Nephron progenitor cell (in vitro differentiated cells): ENCODE measurements around the gene JARID2.

Experiments
- DNase-seq: peaks from one replicate; pipeline ENCODE4 v3.0.0; 2021
- H3K27ac Mint-ChIP-seq: 2 replicates; pipeline ENCODE4 v1.8.0; 2021; ENCODE audit warnings: mild to moderate bottlenecking, moderate library complexity, mixed read lengths
- H3K27me3 Mint-ChIP-seq: 2 replicates; pipeline ENCODE4 v1.8.0; 2021; ENCODE audit warnings: mild to moderate bottlenecking, low read depth, mixed read lengths; ENCODE audit not compliant: poor library complexity
- H3K36me3 Mint-ChIP-seq: 2 replicates; pipeline ENCODE4 v1.8.0; 2021; ENCODE audit warnings: low read depth, mixed read lengths
- H3K4me1 Mint-ChIP-seq: 2 replicates; pipeline ENCODE4 v1.8.0; 2021; ENCODE audit warnings: mixed read lengths
- H3K4me3 Mint-ChIP-seq: 2 replicates; pipeline ENCODE4 v1.8.0; 2021; ENCODE audit warnings: mild to moderate bottlenecking, moderate library complexity, mixed read lengths
- H3K9me3 Mint-ChIP-seq: 2 replicates; pipeline ENCODE4 v1.8.0; 2021; ENCODE audit warnings: mild to moderate bottlenecking, moderate library complexity, mixed read lengths
- TF ChIP-seq, protein P1 (sequence below): fragments of 200-600 bp; sonication (generic); IDR thresholded peaks from 2 replicates; pipeline ENCODE4 v1.5.0; 2021; ENCODE audit warnings: antibody characterized with exemption

JARID2 gene

DNA sequence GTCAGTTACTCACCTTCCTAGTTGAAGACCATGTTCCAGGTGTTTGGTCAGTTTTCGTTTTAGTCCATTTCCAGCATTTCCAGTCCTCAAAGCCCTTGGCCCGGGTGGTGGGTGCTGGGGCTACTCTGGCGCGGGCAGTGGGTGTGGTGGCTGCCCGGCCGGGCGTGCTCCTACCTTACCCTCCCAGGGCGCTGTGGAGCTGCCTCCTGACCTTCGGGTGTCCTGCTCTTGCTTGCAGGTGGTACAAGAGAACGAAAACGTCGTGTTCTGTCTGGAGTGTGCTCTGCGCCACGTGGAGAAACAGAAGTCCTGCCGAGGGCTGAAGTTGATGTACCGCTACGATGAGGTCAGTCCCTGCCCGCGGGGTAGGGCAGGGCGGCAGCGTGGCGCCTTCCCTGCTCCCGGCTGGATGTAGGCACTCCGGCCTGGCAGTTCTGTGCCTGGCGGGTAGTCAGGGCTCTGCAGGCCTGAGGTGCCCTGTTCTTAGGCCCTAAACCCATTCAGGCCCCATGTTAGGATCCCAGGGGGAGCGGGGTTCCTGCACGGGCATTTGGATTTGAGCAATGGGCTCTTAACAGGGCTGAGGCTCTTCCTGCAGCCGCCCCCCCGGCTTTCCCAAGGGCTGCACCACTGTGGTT lies 271.2 kb downstream of the JARID2 start:
- TF ChIP-seq, protein P1, sequence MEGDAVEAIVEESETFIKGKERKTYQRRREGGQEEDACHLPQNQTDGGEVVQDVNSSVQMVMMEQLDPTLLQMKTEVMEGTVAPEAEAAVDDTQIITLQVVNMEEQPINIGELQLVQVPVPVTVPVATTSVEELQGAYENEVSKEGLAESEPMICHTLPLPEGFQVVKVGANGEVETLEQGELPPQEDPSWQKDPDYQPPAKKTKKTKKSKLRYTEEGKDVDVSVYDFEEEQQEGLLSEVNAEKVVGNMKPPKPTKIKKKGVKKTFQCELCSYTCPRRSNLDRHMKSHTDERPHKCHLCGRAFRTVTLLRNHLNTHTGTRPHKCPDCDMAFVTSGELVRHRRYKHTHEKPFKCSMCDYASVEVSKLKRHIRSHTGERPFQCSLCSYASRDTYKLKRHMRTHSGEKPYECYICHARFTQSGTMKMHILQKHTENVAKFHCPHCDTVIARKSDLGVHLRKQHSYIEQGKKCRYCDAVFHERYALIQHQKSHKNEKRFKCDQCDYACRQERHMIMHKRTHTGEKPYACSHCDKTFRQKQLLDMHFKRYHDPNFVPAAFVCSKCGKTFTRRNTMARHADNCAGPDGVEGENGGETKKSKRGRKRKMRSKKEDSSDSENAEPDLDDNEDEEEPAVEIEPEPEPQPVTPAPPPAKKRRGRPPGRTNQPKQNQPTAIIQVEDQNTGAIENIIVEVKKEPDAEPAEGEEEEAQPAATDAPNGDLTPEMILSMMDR = no peak
- Mint-ChIP-seq H3K36me3 (peaks cover 93% of the 10 kb centered on the region), H3K4me1 (peaks cover 28% of the 10 kb centered on the region), H3K27ac (no peak overlapping the region), H3K4me3 (no peak overlapping the region), H3K27me3 (peaks cover 2% of the 10 kb centered on the region), H3K9me3 (peaks cover 4% of the 10 kb centered on the region)
- no peak for DNase-seq

GRCh38 chr6:15517600-15517999 lies 271.7 kb downstream of the JARID2 start:
- TF ChIP-seq, protein P1 = no peak
- Mint-ChIP-seq H3K27ac (no peak overlapping the region), H3K27me3 (peaks cover 3% of the 10 kb centered on the region), H3K9me3 (peaks cover 5% of the 10 kb centered on the region), H3K4me1 (peaks cover 23% of the 10 kb centered on the region), H3K36me3 (peaks cover 93% of the 10 kb centered on the region), H3K4me3 (no peak overlapping the region)
- no peak for DNase-seq

DNA sequence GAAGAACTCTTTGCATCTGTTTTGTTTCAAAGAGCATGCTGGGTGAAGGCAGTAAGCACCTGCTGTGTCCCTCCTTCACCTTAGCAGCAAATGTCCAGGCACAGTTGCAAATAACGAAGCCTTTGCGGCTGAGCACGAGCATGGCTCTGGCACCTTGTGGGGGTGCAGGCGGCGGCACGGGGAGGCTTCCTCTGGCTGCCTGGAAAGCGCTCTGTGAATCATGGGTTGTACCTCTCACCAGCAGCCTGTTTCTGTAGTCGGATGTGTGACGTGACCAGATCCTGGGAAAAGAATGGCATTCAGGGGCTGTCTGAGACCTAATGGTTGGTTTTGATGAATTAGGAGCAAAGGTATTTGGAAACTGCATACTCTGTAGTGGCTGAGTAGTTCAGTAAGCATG lies 272.2 kb downstream of the JARID2 start:
- H3K9me3 Mint-ChIP-seq = peaks cover 9% of the 10 kb centered on the region
- H3K4me1 Mint-ChIP-seq = peaks cover 23% of the 10 kb centered on the region
- no peak for DNase-seq
- H3K4me3 Mint-ChIP-seq = no peak overlapping the region
- H3K27ac Mint-ChIP-seq = no peak overlapping the region
- TF ChIP-seq, protein P1 = no peak
- peaks cover 3% of the 10 kb centered on the region for H3K27me3 Mint-ChIP-seq
- peaks cover 93% of the 10 kb centered on the region for H3K36me3 Mint-ChIP-seq

DNA sequence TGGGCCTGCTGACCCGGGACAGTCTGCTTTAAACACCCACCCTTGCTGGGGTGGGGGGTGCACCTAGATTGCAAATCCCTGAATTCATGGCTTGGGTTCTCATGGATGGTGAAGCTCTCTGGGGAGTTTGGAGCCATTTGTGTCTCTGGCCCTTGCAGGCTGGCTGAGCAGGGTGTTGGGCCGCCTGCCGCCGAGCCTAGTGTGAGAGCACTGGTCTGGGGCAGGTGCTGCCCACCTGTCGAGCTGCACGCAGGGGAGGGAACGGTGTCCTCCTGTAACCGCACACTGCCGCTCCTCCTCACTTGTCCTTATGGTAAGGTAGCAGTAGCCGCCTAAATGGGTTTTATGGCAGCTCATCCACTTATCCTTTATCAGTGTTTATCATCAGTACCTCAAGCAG lies 273.0 kb downstream of the JARID2 start:
- DNase-seq = no peak
- no peak overlapping the region for H3K27ac Mint-ChIP-seq
- H3K36me3 Mint-ChIP-seq = peaks cover 97% of the 10 kb centered on the region
- no peak overlapping the region for H3K4me3 Mint-ChIP-seq
- H3K9me3 Mint-ChIP-seq = peaks cover 18% of the 10 kb centered on the region
- H3K27me3 Mint-ChIP-seq = peaks cover 3% of the 10 kb centered on the region
- TF ChIP-seq, protein P1 = no peak
- peaks cover 18% of the 10 kb centered on the region for H3K4me1 Mint-ChIP-seq

- peaks cover 3% of the 10 kb centered on the region for H3K27me3 Mint-ChIP-seq
- DNase-seq = no peak
- TF ChIP-seq, protein P1 = no peak
- peak overlapping the region; percentile 26 for H3K27ac Mint-ChIP-seq
- no peak overlapping the region for H3K4me3 Mint-ChIP-seq
- peaks cover 26% of the 10 kb centered on the region for H3K9me3 Mint-ChIP-seq
- H3K4me1 Mint-ChIP-seq = peaks cover 10% of the 10 kb centered on the region
- H3K36me3 Mint-ChIP-seq = peaks cover 97% of the 10 kb centered on the region
Observed at GRCh38 chr6:15519681-15520080, 273.8 kb downstream of the JARID2 start.

DNA sequence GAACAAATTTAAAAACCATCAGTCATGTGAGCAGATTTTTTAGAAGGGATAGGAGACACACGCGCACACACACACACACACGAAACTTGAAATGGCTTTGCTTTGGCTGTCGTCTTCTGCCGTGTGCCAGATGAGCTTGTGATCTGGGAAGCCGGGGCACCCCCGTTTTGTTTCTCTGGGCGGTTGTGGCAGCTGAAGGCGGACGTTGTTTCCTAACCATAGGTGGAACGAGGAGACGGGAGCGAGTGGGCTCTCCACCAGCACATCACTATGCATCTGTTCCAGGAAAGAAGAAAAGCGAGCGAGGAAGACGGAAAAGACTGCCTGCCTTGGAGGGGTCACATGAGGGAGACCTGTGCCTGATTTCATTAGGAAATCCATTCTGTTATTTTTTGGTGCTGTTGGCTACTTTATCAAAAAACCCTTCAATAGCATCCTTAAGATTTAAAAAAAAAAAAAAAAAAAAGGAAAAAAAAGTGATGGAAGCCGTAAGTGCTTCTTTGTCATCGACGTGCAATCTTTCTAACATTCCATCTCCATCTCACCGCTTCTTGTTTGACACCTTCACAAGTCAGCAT lies 274.8 kb downstream of the JARID2 start:
- no peak for DNase-seq
- Mint-ChIP-seq H3K4me3 (no peak overlapping the region), H3K27me3 (peaks cover 3% of the 10 kb centered on the region), H3K27ac (peak overlapping the region; percentile 32), H3K4me1 (peaks cover 6% of the 10 kb centered on the region), H3K9me3 (peaks cover 36% of the 10 kb centered on the region), H3K36me3 (peaks cover 97% of the 10 kb centered on the region)
- TF ChIP-seq, protein P1 = no peak
